B cell (primary cell): ENCODE measurements around the gene PITPNM3. TPM values are rescaled to one million over a fixed set of nuclear protein-coding genes. Genes with fewer than 3 reads are reported as not detected.

ENCODE experiments used
- ATAC-seq: fragments of 200-7000 bp; cut with Tn5 transposase; one replicate; pipeline ENCODE4 v1.10.0; 2021; ENCODE audit warnings: low read depth, mild to moderate bottlenecking, moderate number of reproducible peaks, moderate library complexity
- CTCF ChIA-PET: fragments of 350-600 bp; sonication (Branson Sonifier 250); formaldehyde crosslinking; loops from one replicate; lab custom pipeline; 2021; ENCODE audit warnings: antibody characterized with exemption, inconsistent platforms; lab: Charles Lee
- POLR2A ChIA-PET: fragments of 350-600 bp; sonication (Branson Sonifier 250); formaldehyde crosslinking; loops from one replicate; lab custom pipeline; 2021; ENCODE audit warnings: antibody characterized with exemption; lab: Charles Lee
- DNase-seq: peaks from one replicate; pipeline ENCODE4 v3.0.0; 2013
- H2AFZ ChIP-seq: 2 replicates; pipeline ENCODE4 v1.6.1; 2012; ENCODE audit warnings: mild to moderate bottlenecking, low read depth, low read length; ENCODE audit not compliant: insufficient read depth, poor library complexity, severe bottlenecking
- H3K27ac ChIP-seq, 2 donors: 1 replicate in 1 of 2; 2 replicates in 1 of 2; pipeline ENCODE4 v1.5.1; 2012 to 2013; ENCODE audit warnings: low read length in 2 of 2, mild to moderate bottlenecking in 2 of 2, moderate library complexity in 1 of 2
- H3K27me3 ChIP-seq, 4 experiments: fragments of 200-600 bp in 1 of 4; sonication (generic) in 1 of 4; replicated peaks in 1 of 4; 1 replicate in 2 of 4; 2 replicates in 2 of 4; pipeline versions ENCODE4 v1.6.1 to v1.7.0; 2013 to 2016; ENCODE audit warnings: low read length in 3 of 4, mild to moderate bottlenecking in 2 of 4, mixed read lengths in 1 of 4, moderate library complexity in 1 of 4; ENCODE audit not compliant: insufficient read depth in 4 of 4, control insufficient read depth in 3 of 4; ENCODE audit errors: control extremely low read depth in 1 of 4
- H3K36me3 ChIP-seq, 2 experiments: replicated peaks in 1 of 2; 1 replicate in 1 of 2; 2 replicates in 1 of 2; pipeline versions ENCODE4 v1.6.1 to v1.7.1; 2013; ENCODE audit warnings: low read length in 1 of 2; ENCODE audit not compliant: insufficient read depth in 2 of 2, control insufficient read depth in 1 of 2; ENCODE audit errors: control extremely low read depth in 1 of 2, extremely low read depth in 1 of 2
- H3K4me1 ChIP-seq, 2 donors: fragments of 200-600 bp in 1 of 2; sonication (generic) in 1 of 2; 1 replicate in 1 of 2; 2 replicates in 1 of 2; pipeline versions ENCODE4 v1.5.1 to v1.6.1; 2013 to 2017; ENCODE audit warnings: low read length in 2 of 2; ENCODE audit not compliant: control insufficient read depth in 2 of 2, insufficient read depth in 2 of 2
- H3K4me2 ChIP-seq: replicated peaks from 2 replicates; pipeline ENCODE3; 2012; ENCODE audit warnings: mild to moderate bottlenecking, low read depth, low read length; ENCODE audit not compliant: poor library complexity, severe bottlenecking
- H3K4me3 ChIP-seq, 5 experiments: fragments of 200-600 bp in 1 of 5; sonication (generic) in 1 of 5; 1 replicate in 3 of 5; 2 replicates in 2 of 5; pipeline versions ENCODE4 v1.5.1 to v1.7.0; 2011 to 2016; ENCODE audit warnings: low read length in 4 of 5, mild to moderate bottlenecking in 4 of 5, low read depth in 2 of 5, control low read depth in 1 of 5, moderate library complexity in 1 of 5; ENCODE audit not compliant: insufficient read depth in 1 of 5; ENCODE audit errors: control extremely low read depth in 1 of 5, extremely low read depth in 1 of 5
- H3K79me2 ChIP-seq: fragments of 200-600 bp; sonication (generic); one replicate; pipeline ENCODE4 v1.6.0; 2016; ENCODE audit warnings: low read length; ENCODE audit not compliant: control insufficient read depth, insufficient read depth
- H3K9ac ChIP-seq: fragments of 200-600 bp; sonication (generic); 2 replicates; pipeline ENCODE4 v1.6.1; 2017; ENCODE audit warnings: mild to moderate bottlenecking, low read length, moderate library complexity
- H3K9me3 ChIP-seq, 3 donors: one replicate each; pipeline versions ENCODE4 v1.6.1 to v1.7.1; 2013; ENCODE audit warnings: low read length in 2 of 3; ENCODE audit not compliant: control insufficient read depth in 2 of 3, insufficient read depth in 1 of 3; ENCODE audit errors: control extremely low read depth in 1 of 3
- H4K20me1 ChIP-seq: 2 replicates; pipeline ENCODE4 v1.6.0; 2012; ENCODE audit warnings: mild to moderate bottlenecking, low read length; ENCODE audit not compliant: insufficient read depth, control insufficient read depth, poor library complexity, severe bottlenecking
- H3K27ac Mint-ChIP-seq: one replicate; pipeline ENCODE4 v1.8.0; 2021; ENCODE audit warnings: mixed read lengths
- H3K27me3 Mint-ChIP-seq: one replicate; pipeline ENCODE4 v1.8.0; 2021; ENCODE audit warnings: mixed read lengths
- H3K4me1 Mint-ChIP-seq: one replicate; pipeline ENCODE4 v1.8.0; 2021; ENCODE audit warnings: mixed read lengths
- H3K4me3 Mint-ChIP-seq: one replicate; pipeline ENCODE4 v1.8.0; 2021; ENCODE audit warnings: mixed read lengths
- H3K9me3 Mint-ChIP-seq: one replicate; pipeline ENCODE4 v1.8.0; 2022; ENCODE audit warnings: mixed read lengths; ENCODE audit not compliant: insufficient read depth
- CTCF ChIP-seq: fragments of 200-600 bp; IDR thresholded peaks from one replicate; pipeline ENCODE4 v1.8.0; 2022; ENCODE audit warnings: antibody characterized with exemption, mild to moderate bottlenecking
- EZH2 ChIP-seq: IDR thresholded peaks from 2 replicates; pipeline ENCODE4 v1.6.1; 2012; ENCODE audit warnings: borderline replicate concordance, low read depth, mild to moderate bottlenecking, moderate library complexity, low read length; ENCODE audit not compliant: insufficient read depth, poor library complexity, severe bottlenecking
- WGBS: methylation state at CpG from one replicate; pipeline ENCODE4 v1.1.5; 2013; ENCODE audit warnings: missing lambda C conversion rate; ENCODE audit not compliant: insufficient coverage; 5-methylcytosine and 5-hydroxymethylcytosine counted together
- intact Hi-C: fragments of 100-400 bp; cut with micrococcal nuclease; formaldehyde crosslinking; loops from one replicate; pipeline ENCODE4 v1.10.0; 2022
- polyA plus RNA-seq: library from polyadenylated mRNA; depleted of rRNA; stranded (reverse); fragments of >200 nt; gene quantifications from 2 replicates; pipeline ENCODE4 v1.2.3, GENCODE V29; 2012
- total RNA-seq, 2 donors: library from RNA; stranded (reverse); fragments of 120-200 nt in 1 of 2; gene quantifications; 1 replicate in 1 of 2; 2 replicates in 1 of 2; pipeline versions ENCODE4 v1.2.3 to v1.2.4, GENCODE V29; 2013 to 2022

Gene PITPNM3
- total and polyA plus RNA-seq, 2 donors (not counting 1 experiment from before 2014, with no cell fraction given): 0.31 to 0.49 TPM

DNA sequence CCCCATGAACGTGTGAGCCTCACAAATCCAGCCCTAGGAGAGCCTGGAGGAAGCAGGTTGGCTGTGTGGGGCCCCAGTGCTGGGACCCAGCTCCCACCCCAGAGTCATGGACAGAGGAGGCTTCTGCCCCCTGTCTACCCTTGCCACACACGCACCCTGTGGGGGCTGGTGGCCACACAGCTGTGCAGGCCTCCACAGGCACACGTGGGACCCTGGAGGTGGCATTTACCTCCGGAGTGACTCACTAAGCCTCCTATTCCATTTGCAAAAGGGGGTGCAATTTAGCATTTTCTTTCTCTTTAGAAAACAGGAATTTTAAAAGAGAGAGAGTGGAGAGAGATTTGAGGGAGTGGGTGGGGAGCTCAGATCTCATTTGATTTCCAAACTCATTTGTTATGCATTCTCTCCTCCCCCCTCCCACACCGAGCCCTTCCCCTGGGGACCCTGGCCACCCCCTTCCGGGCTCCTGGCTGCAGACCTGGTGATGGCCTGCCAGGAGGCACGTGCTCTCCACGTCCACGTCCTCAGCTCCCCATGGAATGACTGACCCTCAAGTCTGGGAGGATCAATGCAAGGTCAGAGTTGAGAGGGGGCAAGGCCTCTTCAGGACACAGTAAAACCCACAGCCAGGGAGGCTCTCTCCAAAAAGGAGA lies 6.8 kb downstream of the PITPNM3 start:
- intact Hi-C loops: no loop called here
- Histone ChIP-seq H4K20me1 (no peaks in the 10 kb centered on the region), H3K27ac (no peak overlapping the region), H3K79me2 (no peaks in the 10 kb centered on the region), H3K4me1 (peaks cover 0 to 2% of the 10 kb centered on the region in 2 donors), H3K27me3 (peaks cover 0 to 8% (median 4%) of the 10 kb centered on the region in 4 experiments), H2AFZ (no peak overlapping the region), H3K4me2 (no peak overlapping the region), H3K4me3 (no peak overlapping the region), H3K9ac (no peak overlapping the region), H3K36me3 (no peaks in the 10 kb centered on the region), H3K9me3 (no peaks in the 10 kb centered on the region)
- no peak overlapping the region for H3K27ac Mint-ChIP-seq
- no peak for ATAC-seq
- no peak for DNase-seq
- TF ChIP-seq EZH2 (no peak), CTCF (no peak)
- ChIA-PET POLR2A (no interaction called here), CTCF (no interaction called here)
- no peaks in the 10 kb centered on the region for H3K9me3 Mint-ChIP-seq
- peaks cover 3% of the 10 kb centered on the region for H3K4me1 Mint-ChIP-seq
- H3K27me3 Mint-ChIP-seq: peaks cover 21% of the 10 kb centered on the region
- 71% methylated on average over 6 of the region's 9 CpGs for WGBS
- H3K4me3 Mint-ChIP-seq: no peak overlapping the region

DNA sequence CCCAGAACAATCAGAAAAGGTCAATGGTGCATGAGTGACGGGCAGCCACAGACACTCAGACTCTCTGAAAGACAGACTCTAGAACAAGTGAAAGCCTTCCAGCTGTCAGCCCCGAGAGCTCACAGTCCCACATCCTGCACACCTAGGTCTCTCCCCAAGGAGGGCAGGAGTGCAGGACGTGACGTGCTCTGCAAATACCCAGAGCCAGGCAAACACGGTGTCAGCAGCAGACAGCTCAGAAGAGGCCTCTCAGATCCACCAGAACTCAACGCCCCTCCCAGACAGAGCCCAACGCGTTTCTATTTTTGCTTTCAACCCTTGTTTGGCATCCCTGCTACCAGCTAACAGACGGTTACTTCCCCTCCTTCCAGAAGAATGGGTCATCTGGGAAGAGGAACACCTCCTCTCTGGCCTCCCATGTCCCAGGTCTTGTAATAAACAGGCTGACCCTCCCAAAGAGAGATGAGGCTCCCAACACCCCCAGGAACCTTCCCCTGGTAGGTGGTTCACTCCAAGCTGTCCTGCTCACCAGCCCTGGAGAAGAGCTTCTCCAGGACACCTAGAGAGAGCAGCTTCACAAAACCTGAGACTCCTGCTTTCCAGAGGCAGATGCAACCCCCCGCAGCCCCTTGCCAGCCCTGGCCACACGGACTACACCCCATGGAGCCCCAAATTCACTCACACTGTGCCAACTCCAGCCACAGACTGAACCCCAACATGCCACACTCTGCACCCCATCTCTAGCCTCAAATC lies 7.6 kb downstream of the PITPNM3 start:
- CTCF ChIA-PET: no interaction called here

More for the DNA sequence above, 7.6 kb downstream of the PITPNM3 start:
- H3K4me3 ChIP-seq: no peak overlapping the region
- ATAC-seq: no peak
- H3K4me3 Mint-ChIP-seq: no peak overlapping the region
- TF ChIP-seq EZH2: no peak
- no peak for TF ChIP-seq CTCF
- H3K9ac ChIP-seq: no peak overlapping the region
- no peaks in the 10 kb centered on the region for H3K79me2 ChIP-seq
- H3K27ac Mint-ChIP-seq: no peak overlapping the region
- no peak overlapping the region for H3K27ac ChIP-seq
- no peaks in the 10 kb centered on the region for H4K20me1 ChIP-seq
- WGBS: 14% methylated on average over 10 of the region's 11 CpGs
- no peaks in the 10 kb centered on the region for H3K4me1 ChIP-seq
- intact Hi-C loops: no loop called here
- H3K27me3 Mint-ChIP-seq: peaks cover 14% of the 10 kb centered on the region
- no peak for DNase-seq
- peaks cover 0 to 5% (median 0%) of the 10 kb centered on the region in 4 experiments for H3K27me3 ChIP-seq
- no peaks in the 10 kb centered on the region for H3K9me3 Mint-ChIP-seq
- no peaks in the 10 kb centered on the region for H3K36me3 ChIP-seq
- no peaks in the 10 kb centered on the region for H3K9me3 ChIP-seq
- peaks cover 3% of the 10 kb centered on the region for H3K4me1 Mint-ChIP-seq
- no peak overlapping the region for H2AFZ ChIP-seq
- POLR2A ChIA-PET: no interaction called here
- no peak overlapping the region for H3K4me2 ChIP-seq
